IMR-90 (cell line): Measurements from ENCODE around the gene TCEAL3. TPM values are rescaled to one million over a fixed set of nuclear protein-coding genes. Genes with fewer than 3 reads are reported as not detected.

ENCODE experiments used
- MAZ ChIP-seq: IDR thresholded peaks from 2 replicates; pipeline ENCODE4 v1.6.1; 2012; ENCODE audit warnings: low read depth, mild to moderate bottlenecking, low read length, improper control_type of control experiment, moderate library complexity, borderline replicate concordance
- USF2 ChIP-seq: fragments of 150-350 bp; IDR thresholded peaks from 2 replicates; pipeline ENCODE4 v1.6.1; 2017; ENCODE audit warnings: mild to moderate bottlenecking, antibody characterized with exemption, low read length, low read depth
- polyA plus RNA-seq, 3 experiments: library from polyadenylated mRNA; depleted of rRNA; stranded (reverse); fragments of >200 nt; gene quantifications; 2 replicates each; pipeline ENCODE4 v1.2.3, GENCODE V29; 2012; ENCODE audit warnings: low replicate concordance in 1 of 3
- total RNA-seq: library from RNA; depleted of rRNA; stranded (reverse); fragments of >200 nt; gene quantifications from 2 replicates; pipeline ENCODE4 v1.2.3, GENCODE V29; 2012

Gene TCEAL3
- total and polyA plus RNA-seq, 2 of the 4 experiments (the other 2 are of a cell fraction) = 3.2 to 24.2 TPM

GRCh38 chrX:103629318-103630170, 21.8 kb downstream of the TCEAL3 start (continued):
- TF ChIP-seq USF2 (no peak), MAZ (peak; percentile 30; the same call in 1 of the 2 replicates)
